ENCODE measurements around the gene HNRNPAB. TPM values are rescaled to one million over a fixed set of nuclear protein-coding genes. Genes with fewer than 3 reads are reported as not detected.

Gene HNRNPAB
- total RNA-seq, 1 donor from 2014 or later, result 199 TPM

GRCh38 chr5:178240766-178241165, 36.4 kb downstream of the HNRNPAB start:
- Mint-ChIP-seq H3K4me1 (ENCODE audit: low read depth, unreplicated experiment) (no peaks in the 10 kb centered on the region), H3K4me3 (ENCODE audit: unreplicated experiment) (no peak overlapping the region), H3K36me3 (ENCODE audit: low read depth, unreplicated experiment) (no peaks in the 10 kb centered on the region), H3K27me3 (ENCODE audit: low read depth, unreplicated experiment) (peaks cover 8% of the 10 kb centered on the region), H3K9me3 (ENCODE audit: unreplicated experiment) (no peaks in the 10 kb centered on the region), H3K27ac (ENCODE audit: unreplicated experiment) (peak overlapping the region; percentile 3)
- no peaks in the 10 kb centered on the region for H3K27me3 ChIP-seq (ENCODE audit: insufficient read depth, low read length)
- no peaks in the 10 kb centered on the region for H3K79me2 ChIP-seq (ENCODE audit: insufficient read depth, low read length)
- TF ChIP-seq EZH2 (IDR thresholded peaks at IDR 0.05; ENCODE audit: insufficient read depth, low read length) (no peak), CTCF (IDR thresholded peaks at IDR 0.05; ENCODE audit: insufficient read depth, low read depth, low read length) (no peak)
- H4K20me1 ChIP-seq (ENCODE audit: insufficient read depth, low read length), result no peaks in the 10 kb centered on the region
- no peak overlapping the region for H3K9ac ChIP-seq (ENCODE audit: low read length)
- no peak overlapping the region for H2AFZ ChIP-seq (ENCODE audit: low read depth, low read length)
- DNase-seq (ENCODE audit: low read depth) (no peak), FAIRE-seq (no peak)
- H3K9me3 ChIP-seq (ENCODE audit: insufficient read depth, low read depth, low read length), result no peaks in the 10 kb centered on the region
- H3K4me3 ChIP-seq (ENCODE audit: insufficient read depth, low read depth, low read length), result no peak overlapping the region
- no peak overlapping the region for H3K27ac ChIP-seq (ENCODE audit: low read depth, low read length)
- H3K36me3 ChIP-seq (ENCODE audit: insufficient read depth, low read length), result no peaks in the 10 kb centered on the region
- no peaks in the 10 kb centered on the region for H3K4me1 ChIP-seq (ENCODE audit: insufficient read depth, low read length)
- no peak overlapping the region for H3K4me2 ChIP-seq (ENCODE audit: low read length)

GRCh38 chr5:178241231-178241663, 36.9 kb downstream of the HNRNPAB start:
- H3K4me1 Mint-ChIP-seq (ENCODE audit: low read depth, unreplicated experiment), result no peaks in the 10 kb centered on the region
- Histone ChIP-seq H3K9me3 (ENCODE audit: insufficient read depth, low read depth, low read length) (no peaks in the 10 kb centered on the region), H3K4me2 (ENCODE audit: low read length) (no peak overlapping the region), H3K27me3 (ENCODE audit: insufficient read depth, low read length) (no peaks in the 10 kb centered on the region), H3K4me1 (ENCODE audit: insufficient read depth, low read length) (no peaks in the 10 kb centered on the region), H3K79me2 (ENCODE audit: insufficient read depth, low read length) (no peaks in the 10 kb centered on the region), H4K20me1 (ENCODE audit: insufficient read depth, low read length) (no peaks in the 10 kb centered on the region), H3K9ac (ENCODE audit: low read length) (no peak overlapping the region), H3K4me3 (ENCODE audit: insufficient read depth, low read depth, low read length) (no peak overlapping the region), H2AFZ (ENCODE audit: low read depth, low read length) (no peak overlapping the region), H3K27ac (ENCODE audit: low read depth, low read length) (no peak overlapping the region), H3K36me3 (ENCODE audit: insufficient read depth, low read length) (no peaks in the 10 kb centered on the region)
- TF ChIP-seq CTCF (IDR thresholded peaks at IDR 0.05; ENCODE audit: insufficient read depth, low read depth, low read length) (no peak), EZH2 (IDR thresholded peaks at IDR 0.05; ENCODE audit: insufficient read depth, low read length) (no peak)
- H3K36me3 Mint-ChIP-seq (ENCODE audit: low read depth, unreplicated experiment), result no peaks in the 10 kb centered on the region
- H3K27ac Mint-ChIP-seq (ENCODE audit: unreplicated experiment), result no peak overlapping the region
- no peaks in the 10 kb centered on the region for H3K9me3 Mint-ChIP-seq (ENCODE audit: unreplicated experiment)
- DNase-seq (ENCODE audit: low read depth), result no peak
- FAIRE-seq, result no peak
- H3K27me3 Mint-ChIP-seq (ENCODE audit: low read depth, unreplicated experiment), result peaks cover 11% of the 10 kb centered on the region
- H3K4me3 Mint-ChIP-seq (ENCODE audit: unreplicated experiment), result no peak overlapping the region

- H3K36me3 ChIP-seq (ENCODE audit: insufficient read depth, low read length), result no peaks in the 10 kb centered on the region
- no peak for TF ChIP-seq CTCF (IDR thresholded peaks at IDR 0.05; ENCODE audit: insufficient read depth, low read depth, low read length)
- H3K4me1 Mint-ChIP-seq (ENCODE audit: low read depth, unreplicated experiment), result no peaks in the 10 kb centered on the region
- no peaks in the 10 kb centered on the region for H3K27me3 ChIP-seq (ENCODE audit: insufficient read depth, low read length)
- H3K27me3 Mint-ChIP-seq (ENCODE audit: low read depth, unreplicated experiment), result peaks cover 12% of the 10 kb centered on the region
- no peak overlapping the region for H3K27ac ChIP-seq (ENCODE audit: low read depth, low read length)
- H3K9me3 Mint-ChIP-seq (ENCODE audit: unreplicated experiment), result no peaks in the 10 kb centered on the region
- H3K4me3 Mint-ChIP-seq (ENCODE audit: unreplicated experiment), result no peak overlapping the region
- H3K36me3 Mint-ChIP-seq (ENCODE audit: low read depth, unreplicated experiment), result no peaks in the 10 kb centered on the region
- H4K20me1 ChIP-seq (ENCODE audit: insufficient read depth, low read length), result no peaks in the 10 kb centered on the region
- no peaks in the 10 kb centered on the region for H3K79me2 ChIP-seq (ENCODE audit: insufficient read depth, low read length)
- H3K9ac ChIP-seq (ENCODE audit: low read length), result no peak overlapping the region
- DNase-seq (ENCODE audit: low read depth) (no peak), FAIRE-seq (no peak)
- no peak overlapping the region for H3K4me3 ChIP-seq (ENCODE audit: insufficient read depth, low read depth, low read length)
- no peaks in the 10 kb centered on the region for H3K9me3 ChIP-seq (ENCODE audit: insufficient read depth, low read depth, low read length)
- no peak overlapping the region for H3K4me2 ChIP-seq (ENCODE audit: low read length)
- H2AFZ ChIP-seq (ENCODE audit: low read depth, low read length), result no peak overlapping the region
- no peak overlapping the region for H3K27ac Mint-ChIP-seq (ENCODE audit: unreplicated experiment)
- no peaks in the 10 kb centered on the region for H3K4me1 ChIP-seq (ENCODE audit: insufficient read depth, low read length)
Measured at GRCh38 chr5:178241688-178242231, 37.4 kb downstream of the HNRNPAB start.
